NCI-H446 treated with DMSO at 0.1 percent for 48 hours (cell line): Measurements from ENCODE around the gene CCL16.
"Not testable (repeated sequence)": the region's sequence is repeated elsewhere in the genome, so short reads cannot be mapped to it uniquely, and the experiment has no call there.

Source experiments
- DNase-seq: peaks from one replicate; lab custom pipeline; 2025; lab: John Stamatoyannopoulos, UW

CCL16 gene, protein sequence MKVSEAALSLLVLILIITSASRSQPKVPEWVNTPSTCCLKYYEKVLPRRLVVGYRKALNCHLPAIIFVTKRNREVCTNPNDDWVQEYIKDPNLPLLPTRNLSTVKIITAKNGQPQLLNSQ

DNA sequence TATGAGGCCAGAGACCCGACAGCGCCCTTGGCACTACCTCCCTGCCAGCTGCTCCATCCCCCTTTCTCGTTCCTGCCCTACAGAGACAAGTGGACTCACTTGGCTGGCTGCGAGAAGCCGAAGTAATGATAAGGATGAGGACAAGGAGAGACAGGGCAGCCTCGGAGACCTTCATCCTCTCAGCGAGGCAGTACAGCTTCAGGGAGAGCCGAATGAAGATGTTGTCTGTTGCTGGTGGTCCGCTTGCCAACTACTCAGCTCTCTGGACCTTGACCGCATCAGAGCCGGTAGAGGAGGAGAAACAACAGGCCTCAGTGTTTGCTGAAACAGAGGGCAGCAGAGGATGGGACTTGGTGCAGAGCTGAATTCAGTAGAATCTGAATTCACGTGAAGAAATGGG, at the start of gene CCL16:
TSS of gene CCL16 (minus strand) at position 252 of the 400 bp plus-strand sequence. CDS start at position 175, 77 bp downstream.
- DNase-seq = no peak

DNA sequence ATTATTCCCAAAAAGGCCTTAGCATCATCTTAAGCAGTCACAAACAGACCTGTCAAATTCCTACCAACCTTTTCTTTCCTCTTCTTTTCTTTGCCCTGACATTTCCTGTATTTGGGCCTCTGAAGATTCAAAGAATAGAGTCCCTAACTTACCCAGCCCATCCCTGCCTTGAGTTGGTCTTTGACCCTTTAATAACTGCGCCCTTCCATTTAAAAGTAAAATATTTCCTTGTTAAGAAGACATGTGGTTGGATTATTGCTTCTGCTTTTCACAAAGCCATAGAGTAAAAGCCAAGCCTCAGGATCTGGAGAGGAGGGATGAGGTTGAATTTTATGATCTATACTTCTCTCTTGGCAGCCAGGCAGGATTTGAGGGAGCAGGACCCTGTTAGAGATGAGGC, 49.7 kb upstream of the CCL16 start:
- DNase-seq = no peak

DNA sequence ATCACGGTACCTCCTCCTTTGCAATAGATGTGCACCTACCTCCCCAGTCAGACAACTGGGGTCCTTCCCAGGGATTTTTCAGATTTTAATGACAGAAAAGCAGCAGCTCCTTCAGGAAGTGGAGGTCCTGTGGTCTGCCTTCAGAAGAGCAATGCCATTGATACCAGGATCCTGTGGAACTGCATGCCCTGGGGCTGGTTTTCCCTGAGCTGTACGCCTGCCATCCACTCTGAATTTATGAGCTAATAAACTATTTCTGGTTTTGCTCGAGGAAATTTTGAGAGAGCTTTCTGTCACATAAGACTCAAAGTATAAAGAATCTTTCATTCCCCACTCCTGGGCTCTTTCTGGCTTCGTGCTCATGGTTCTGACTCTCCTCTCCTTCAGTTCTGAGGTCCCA, 46.5 kb upstream of the CCL16 start:
- no peak for DNase-seq

DNA sequence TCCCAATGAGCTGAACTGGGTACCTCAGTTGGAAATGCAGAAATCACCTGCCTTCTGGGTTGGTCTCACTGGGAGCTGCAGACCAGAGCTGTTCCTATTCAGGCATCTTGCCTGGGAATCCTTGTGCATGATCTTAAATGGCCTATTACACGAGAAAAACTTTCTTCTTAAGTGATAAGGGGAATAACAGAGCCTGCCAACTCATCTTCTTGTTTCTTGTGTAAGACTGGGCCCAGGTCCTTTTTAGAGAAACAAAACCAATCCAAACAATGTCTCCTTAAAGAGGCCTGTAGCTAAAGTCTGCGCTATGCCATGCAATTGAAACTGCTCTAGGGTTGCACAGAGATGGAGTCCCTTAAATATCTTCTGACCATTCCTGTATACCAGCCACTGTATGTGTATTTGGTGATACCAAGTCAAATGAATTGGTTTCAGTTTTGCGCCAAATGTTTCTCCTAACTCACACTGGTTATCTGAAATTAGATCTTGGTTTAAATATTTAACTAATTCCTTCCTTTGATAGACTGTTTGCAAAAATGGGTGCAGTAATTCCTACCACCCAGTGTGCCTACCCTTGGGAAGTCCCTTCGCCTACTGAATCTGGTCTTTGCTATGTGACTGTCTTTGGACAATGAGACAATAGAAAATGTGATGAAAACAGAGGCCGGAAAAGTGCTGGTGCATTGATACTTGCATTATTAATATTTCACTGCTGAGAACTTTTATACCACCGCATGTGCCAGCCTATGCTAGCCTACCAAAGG, 43.0 kb upstream of the CCL16 start:
- no peak for DNase-seq

DNA sequence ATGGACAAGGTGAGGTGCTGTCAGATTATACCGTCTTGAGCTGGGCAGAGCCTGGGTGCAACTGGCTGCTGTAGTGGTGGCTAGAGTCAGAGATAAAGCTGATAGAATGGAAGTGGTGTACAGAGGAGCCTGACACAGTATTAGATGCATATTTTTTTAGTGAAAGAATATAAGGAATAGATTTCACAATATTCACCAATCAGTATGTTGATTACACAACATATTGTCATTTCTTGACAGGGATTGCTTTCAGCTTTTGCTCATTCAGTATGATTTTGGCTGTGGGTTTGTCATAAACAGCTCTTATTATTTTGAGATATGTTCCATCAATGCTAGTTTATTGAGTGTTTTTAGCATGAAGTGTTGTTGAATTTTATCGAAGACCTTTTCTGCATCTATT, 38.1 kb upstream of the CCL16 start:
- DNase-seq = no peak

DNA sequence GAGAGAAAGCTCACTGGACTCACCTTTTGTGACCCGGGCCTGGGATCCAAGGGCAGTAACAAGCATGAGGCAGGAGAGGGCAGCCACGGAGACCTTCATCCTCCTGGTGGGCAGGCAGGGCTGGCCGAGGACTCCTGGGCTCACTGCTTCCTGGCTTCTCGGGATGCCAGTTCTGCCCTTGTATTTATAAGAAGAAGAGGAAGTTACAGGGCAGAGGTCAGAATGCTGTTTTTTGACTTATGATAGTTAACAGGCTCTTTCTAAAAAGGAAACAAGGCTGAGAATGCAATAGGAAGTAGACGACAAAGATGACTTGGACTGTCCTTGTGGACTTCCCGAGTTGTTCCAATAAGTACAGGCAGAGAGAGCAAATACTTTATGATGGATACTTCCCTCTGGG, 36.5 kb upstream of the CCL16 start, which contains the start of gene CCL23:
TSS of gene CCL23 (minus strand) at position 174 of the 400 bp plus-strand sequence. CDS start at position 99, 75 bp downstream.
- DNase-seq = no peak

DNA sequence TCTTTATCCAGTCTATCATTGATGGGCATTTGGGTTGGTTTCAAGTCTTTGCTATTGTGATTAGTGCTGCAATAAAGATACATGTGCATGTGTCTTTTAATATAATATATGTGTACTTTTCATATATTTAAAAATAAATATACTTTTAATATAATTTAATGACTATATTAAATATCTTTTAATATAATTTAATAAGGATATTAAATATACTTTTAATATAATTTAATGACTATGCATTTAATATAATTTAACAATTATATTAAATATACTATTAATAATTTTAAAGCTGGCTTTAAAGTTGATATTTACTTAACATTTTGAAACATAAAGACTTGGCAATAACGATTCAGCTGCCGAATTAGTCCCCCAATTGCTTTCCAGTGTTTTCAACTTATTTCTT, 35.3 kb upstream of the CCL16 start:
- no peak for DNase-seq

DNA sequence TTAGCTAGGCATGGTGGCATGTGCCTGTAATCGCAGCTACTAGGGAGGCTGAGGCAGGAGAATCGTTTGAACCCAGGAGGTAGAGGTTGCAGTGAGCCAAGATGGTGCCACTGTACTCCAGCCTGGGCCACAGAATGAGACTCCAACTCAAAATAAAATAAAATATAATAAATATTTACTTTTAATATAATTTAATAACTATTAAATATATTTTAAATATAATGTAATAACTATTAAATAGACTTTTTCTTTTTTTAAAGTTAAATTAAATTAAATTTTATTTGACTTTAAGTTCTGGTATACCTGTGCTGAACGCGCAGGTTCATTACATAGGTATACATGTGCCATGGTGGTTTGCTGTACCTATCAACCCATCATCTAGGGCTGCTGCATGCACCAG, 34.6 kb upstream of the CCL16 start:
- not testable (repeated sequence) for DNase-seq

DNA sequence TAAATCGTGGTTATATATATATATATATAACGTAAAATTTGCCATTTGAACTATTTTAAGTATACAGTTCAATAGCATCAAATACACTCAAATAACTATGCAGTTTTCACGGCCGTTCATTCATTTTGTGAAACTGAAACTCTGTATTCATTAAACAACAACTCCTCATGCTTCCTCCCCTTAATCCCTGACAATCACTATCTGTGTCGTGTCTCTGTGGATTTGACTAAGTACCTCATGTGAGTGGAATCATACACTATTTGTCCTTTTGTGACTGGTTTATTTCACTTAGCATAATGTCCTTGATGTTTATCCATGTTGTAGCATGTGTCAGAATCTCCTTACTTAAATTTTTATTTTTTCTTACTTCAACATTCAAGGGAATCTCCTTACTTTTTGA, 33.6 kb upstream of the CCL16 start:
- no peak for DNase-seq

DNA sequence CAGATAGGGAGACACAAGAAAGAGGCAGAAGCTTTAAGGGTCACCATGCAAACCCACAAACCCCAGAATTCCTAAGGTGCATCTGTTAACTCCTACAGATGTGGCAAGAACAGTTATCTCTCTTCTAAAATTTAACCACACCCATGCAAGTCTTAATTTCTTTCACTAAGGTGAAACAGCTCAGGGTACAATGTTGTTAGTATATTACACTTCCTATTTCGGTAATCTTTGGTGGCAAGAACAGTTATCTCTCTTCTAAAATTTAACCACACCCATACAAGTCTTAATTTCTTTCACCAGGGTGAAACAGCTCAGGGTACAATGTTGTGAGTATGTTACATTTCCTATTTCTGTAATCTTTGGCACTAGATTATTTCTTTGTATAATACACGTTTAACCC, 29.9 kb upstream of the CCL16 start:
- DNase-seq = no peak

DNA sequence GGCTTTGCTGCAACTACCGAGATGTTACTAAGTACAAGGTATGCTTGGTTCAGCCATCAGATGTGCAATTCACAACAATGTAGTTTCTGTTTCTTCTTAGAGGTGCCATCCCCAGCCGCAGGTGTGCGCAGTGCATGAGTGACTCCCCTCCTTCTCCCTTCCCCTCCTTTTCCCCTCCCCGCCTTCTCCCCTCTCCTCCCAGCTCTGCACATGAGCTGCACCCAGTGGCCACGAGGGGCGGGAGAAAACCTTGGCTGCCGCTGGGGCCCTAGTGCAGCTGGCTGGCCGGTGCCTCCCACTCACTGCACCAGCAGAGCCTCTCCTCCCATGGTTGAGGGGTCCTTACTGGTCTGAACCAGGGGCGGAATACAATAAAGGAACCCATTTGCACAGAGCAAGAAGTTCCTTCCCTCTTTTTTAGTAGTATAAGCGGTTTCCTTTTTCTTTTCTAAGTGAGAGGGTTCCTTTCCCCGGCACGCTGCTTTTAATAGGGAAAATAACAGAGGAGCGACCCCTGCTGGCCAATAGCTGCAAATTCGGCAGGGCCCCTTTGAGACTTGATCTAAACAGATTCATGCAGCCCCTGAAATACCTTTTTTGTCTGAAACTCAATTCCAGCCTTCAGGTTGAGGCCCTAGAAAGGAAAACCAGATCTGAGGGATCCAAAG, 27.8 kb upstream of the CCL16 start:
- no peak for DNase-seq

DNA sequence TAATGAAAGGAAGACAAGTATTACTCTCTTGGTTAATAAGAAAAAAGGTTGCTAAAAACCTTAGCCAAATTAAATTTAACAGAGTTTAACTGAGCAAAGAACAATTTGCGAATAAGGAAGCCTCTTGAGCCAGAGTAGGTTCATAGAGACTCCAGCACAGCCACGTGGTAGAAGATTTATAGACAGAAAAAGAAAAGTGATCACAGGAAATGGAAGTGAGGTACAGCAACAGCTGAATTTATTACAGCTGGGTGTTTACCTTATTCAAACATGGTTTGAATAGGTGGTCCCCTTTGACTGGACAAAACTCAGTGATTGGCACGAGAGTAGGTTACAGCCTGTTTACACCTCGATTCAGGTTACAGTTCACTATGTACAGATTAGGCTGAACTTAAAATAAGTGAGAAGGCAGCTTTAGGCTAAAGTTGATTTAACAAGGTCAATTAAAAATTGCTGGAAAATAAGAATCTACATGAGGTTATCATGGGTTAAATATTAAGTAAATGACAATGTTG, 23.4 kb upstream of the CCL16 start:
- no peak for DNase-seq

DNA sequence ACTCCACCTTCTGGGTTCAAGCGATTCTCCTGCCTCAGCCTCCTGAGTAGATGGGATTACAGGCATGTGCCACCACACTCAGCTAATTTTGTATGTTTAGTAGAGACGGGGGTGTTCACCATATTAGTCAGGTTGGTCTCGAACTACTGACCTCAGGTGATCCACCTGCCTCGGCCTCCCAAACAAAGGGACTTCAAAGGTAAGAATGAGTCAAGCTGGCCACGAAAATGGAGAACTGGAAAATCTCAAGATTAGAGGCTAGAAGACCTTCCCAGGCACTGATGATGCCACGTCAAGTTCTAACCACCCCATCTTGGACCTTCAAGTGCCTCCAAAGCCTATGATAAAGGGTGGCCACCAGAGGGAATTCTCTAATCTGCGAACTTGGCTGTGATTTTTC, 21.3 kb upstream of the CCL16 start:
- DNase-seq = no peak

DNA sequence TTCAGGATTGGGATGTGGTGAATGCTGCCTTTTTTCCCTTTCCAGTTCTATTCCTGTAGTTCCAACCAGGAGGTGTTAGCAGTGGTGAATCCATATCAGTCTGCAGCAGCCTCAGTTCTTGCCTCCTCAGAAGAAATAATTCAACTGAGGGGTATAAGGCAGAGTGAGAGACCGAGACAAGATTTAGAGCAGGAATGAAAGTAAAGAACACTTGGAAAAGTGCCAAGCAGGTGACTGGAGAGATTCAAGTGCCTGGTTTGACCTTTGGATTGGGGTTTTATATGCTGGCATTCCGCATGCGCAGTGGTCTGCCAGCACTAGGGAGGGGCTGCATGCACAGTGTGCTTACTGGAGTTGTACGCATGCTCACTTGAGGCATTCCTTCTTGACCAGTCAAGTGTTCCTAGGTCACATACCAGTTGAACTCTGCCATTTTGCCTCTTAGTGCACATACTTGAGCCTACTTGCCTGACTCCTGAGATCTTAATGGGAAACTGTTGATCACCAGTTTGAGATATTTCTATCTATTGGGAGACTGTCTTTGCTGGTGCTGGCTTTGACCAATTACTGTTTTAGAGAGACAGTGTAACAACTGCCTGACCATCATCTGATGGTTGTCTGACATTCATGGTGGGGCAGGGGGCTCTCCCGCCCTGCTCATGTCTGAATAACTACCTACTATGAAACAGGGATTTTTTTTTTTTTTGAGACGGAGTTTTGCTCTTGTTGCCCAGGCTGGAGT, 20.7 kb upstream of the CCL16 start:
- DNase-seq = no peak

DNA sequence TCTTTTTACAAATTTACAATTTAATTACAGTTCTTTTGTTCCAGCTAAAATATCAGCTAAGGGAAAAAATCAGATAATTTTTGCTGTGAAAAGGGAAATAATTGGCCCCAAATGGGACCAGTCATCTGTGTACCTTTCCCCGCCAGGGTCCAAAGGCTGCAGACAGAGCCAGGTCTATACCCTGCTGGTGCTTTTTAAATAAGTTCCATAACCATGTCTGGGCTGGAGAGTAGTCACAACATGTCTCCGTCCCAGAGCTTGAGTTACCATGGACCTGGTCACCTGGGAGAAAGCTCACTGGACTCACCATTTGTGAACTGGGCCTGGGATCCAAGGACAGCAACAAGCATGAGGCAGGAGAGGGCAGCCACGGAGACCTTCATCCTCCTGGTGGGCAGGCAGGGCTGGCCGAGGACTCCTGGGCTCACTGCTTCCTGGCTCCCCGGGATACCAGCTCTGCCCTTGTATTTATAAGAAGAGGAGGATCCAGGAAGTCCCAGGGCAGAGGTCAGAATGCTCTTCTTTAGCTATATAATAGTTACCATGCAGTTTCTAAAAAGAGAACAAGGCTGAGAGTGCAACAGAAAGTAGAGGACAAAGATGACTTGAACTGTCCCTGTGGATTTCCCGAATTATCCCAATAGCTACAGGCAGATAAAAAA, 19.9 kb upstream of the CCL16 start, which contains the start of gene CCL15:
TSS of gene CCL15 (minus strand) at position 444 of the 662 bp plus-strand sequence. CDS start at position 383, 61 bp downstream.
- DNase-seq = no peak

DNA sequence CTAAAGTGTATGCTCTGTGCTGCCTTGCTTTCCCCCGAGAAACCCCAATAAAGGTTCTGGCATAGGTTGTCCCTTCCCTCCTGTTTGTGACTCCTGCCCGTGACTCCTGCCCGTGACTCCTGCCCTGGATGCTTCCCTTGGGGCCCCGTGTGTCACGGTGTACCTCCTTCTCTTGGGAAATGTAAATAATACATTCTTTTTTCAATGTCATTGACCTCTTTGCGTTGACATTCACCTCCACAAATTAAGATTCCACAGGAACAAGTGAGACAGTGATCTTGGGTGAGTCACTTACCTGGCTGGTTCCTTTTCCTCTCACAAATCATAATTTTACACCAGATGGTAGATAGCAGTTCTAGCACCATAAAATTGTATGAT, 19.4 kb upstream of the CCL16 start:
- DNase-seq = no peak

DNA sequence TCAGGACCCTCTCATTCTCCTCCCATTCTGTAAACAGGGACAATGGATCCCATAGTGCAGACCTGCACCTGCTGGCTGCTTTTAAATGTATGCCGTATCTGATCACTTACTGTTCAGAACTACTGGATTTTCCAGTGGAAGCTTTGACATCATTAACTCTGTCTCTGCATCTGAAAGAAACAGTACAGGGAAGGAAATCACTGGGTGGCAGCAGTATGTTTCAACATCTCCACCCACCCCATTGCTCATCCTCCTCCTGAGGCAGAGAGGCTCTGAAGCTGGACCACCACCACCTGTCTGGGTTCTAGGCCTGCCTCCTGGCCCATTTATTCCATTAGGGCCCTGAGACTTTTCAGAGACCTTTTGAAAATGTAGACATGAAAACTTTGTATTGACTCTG, 17.5 kb upstream of the CCL16 start:
- DNase-seq = no peak

DNA sequence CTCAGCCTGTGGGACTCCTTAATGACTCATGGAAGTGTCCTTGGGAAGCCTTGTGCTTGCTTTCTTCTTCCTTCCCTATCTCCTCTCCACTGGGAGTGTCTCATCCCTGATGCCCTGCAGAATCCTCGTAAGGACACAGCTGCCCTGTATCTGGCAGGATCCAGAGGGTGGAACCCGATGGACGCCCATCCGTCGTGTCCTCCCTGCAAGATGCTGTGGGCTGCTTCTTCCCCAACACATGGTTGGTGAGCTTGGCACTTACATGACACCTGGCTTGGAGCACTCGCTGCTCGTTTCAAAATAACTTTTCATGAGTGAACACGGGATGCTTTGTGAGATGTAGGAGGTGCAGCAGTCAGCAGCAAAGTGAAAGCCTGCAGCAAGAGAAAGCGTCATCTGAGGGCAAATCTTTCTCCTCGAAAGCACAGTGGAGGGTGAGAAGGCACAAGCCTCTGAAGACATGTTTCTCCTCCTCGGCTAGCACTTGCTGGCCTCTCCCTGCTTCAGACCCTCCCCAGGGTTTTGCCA, 16.8 kb upstream of the CCL16 start:
- no peak for DNase-seq

DNA sequence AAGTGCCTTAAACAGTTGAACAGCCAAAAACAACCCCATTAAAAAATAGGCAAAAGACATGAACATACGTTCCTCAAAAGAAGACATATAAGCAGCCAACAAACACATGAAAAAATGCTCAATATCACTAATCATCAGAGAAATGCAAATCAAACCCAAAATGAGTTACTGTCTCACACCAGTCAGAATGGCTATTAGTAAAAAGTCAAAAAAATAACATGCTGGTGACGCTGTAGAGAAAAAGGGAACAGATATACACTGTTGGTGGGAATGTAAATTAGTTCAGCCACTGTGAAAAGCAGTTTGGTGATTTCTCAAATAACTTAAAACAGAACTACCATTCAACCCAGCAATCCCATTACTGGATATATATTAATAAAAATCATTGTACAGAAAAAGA, 14.0 kb upstream of the CCL16 start:
- DNase-seq = not testable (repeated sequence)

DNA sequence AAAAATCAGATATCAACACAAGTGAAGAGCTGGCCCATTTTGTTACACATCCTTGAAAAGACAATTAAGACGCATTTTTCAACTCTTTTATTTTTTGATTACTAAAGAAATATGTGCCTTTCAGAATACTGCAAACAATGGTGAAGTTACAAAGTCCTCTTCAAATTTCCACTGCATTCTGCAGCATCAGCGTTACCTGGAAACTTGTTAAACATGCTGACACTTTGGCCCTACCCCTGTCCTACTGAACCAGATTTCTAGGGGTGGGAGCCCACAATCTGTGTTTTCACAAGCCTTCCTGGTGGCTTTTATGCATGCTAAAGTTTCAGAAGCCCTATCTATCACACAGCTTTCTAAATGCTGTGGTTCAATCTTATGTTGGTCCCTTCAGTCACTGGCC, 9.8 kb upstream of the CCL16 start:
- DNase-seq = no peak

DNA sequence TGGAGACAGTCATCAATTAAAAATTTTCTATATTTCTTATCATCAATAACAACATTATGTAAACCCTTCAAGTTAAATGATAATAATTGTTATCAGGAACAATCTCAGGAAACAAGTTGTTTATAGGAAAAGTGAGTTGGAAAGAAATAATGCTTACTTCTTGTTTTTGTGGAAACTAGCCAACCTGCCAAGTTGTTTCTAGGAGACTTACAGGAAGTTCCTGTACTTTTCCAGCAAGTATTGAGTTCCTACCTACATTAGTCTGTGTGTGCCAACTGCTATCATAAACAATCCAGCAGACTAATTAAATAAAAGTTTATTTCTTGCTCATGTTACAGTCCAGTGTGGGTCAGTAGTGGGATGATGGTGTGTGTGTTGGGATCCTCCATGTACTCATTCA, 6.9 kb upstream of the CCL16 start:
- no peak for DNase-seq

DNA sequence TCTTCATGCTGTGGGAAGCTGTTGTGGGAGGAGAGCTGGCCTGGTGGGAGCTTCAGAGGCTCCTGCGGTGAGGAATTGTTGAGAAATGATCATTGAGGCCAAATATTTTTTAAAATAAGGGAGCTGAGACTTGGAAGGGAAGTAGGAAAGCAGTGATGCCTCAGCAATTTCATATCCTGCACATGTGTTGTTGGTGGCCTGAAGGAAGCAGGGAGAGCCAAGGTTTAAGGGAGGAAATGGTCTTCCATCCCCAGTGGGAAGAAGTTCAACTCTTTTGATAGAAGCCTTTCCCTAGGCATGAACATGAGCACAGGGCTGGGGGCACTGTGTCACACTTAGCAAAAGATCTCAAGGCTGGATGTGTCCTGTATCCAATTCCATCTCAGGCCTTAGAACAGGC, 5.3 kb upstream of the CCL16 start, which contains the start of gene CCL14:
TSS of gene CCL14 (minus strand) at position 87 of the 400 bp plus-strand sequence. CDS start at position 7, 80 bp downstream.
- DNase-seq = no peak
